ENCODE measurements around the gene CYTL1.
A peak's percentile ranks its signal among the peaks of the same experiment; 100 is the strongest.

CYTL1 gene

GRCh38 chr4:4981827-4982226 is 37.4 kb downstream of the CYTL1 start:
- no peaks in the 10 kb centered on the region for H3K36me3 Mint-ChIP-seq (ENCODE audit: low read depth)
- H3K27me3 Mint-ChIP-seq (ENCODE audit: low read depth): peaks cover 6% of the 10 kb centered on the region
- peak overlapping the region in 2 of 3 experiments; percentile 86 to 91 for H3K27ac Mint-ChIP-seq
- H3K9me3 Mint-ChIP-seq: peaks cover 7% of the 10 kb centered on the region
- peaks cover 28% of the 10 kb centered on the region for H3K4me1 Mint-ChIP-seq
- no peak for TF ChIP-seq CTCF (IDR thresholded peaks at IDR 0.05; ENCODE audit: unreplicated experiment in 3 of 3)
- H3K4me3 Mint-ChIP-seq: no peak overlapping the region

GRCh38 chr4:4981427-4981826 is 37.8 kb downstream of the CYTL1 start:
- H3K4me3 Mint-ChIP-seq: no peak overlapping the region
- peaks cover 28% of the 10 kb centered on the region for H3K4me1 Mint-ChIP-seq
- H3K36me3 Mint-ChIP-seq (ENCODE audit: low read depth): no peaks in the 10 kb centered on the region
- H3K27me3 Mint-ChIP-seq (ENCODE audit: low read depth): peaks cover 6% of the 10 kb centered on the region
- TF ChIP-seq CTCF (IDR thresholded peaks at IDR 0.05; ENCODE audit: unreplicated experiment in 3 of 3): no peak
- peak overlapping the region in 2 of 3 experiments; percentile 86 to 91 for H3K27ac Mint-ChIP-seq
- peaks cover 8% of the 10 kb centered on the region for H3K9me3 Mint-ChIP-seq

DNA sequence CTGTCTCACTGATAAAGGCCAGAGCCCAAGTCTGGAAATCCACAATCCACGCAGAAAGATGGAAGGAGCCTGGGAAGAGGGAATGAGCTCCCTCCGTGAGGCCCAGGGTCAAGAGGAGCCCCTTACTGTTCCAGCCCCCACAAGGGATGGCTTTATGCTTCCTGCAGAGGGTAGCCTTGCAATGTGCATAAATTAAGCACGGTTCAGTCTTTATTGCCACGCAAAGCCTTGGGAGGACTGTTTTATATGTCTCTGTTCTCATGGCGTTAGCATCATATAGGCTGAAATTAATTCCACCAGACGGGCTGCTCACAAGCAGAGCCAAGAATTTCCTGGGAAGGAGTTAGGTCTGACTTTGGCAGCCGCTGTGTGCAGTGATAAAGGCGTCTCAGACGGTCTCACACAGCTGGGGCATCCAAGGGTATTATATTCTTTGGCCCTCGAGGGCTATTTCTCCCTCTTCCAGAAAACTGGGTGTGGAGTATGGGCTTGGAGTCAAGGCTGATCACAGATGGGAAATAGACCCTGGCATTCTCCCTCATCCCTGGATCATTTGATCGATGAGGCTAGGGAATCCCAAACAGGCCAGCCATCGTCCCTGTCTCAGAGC is 38.5 kb downstream of the CYTL1 start:
- Mint-ChIP-seq H3K4me3 (no peak overlapping the region), H3K9me3 (peaks cover 11% of the 10 kb centered on the region), H3K4me1 (peaks cover 28% of the 10 kb centered on the region), H3K27ac (peak overlapping the region in 2 of 3 experiments; percentile 86 to 91), H3K36me3 (ENCODE audit: low read depth) (no peaks in the 10 kb centered on the region), H3K27me3 (ENCODE audit: low read depth) (peaks cover 6% of the 10 kb centered on the region)
- TF ChIP-seq CTCF (IDR thresholded peaks at IDR 0.05; ENCODE audit: unreplicated experiment in 3 of 3): no peak

DNA sequence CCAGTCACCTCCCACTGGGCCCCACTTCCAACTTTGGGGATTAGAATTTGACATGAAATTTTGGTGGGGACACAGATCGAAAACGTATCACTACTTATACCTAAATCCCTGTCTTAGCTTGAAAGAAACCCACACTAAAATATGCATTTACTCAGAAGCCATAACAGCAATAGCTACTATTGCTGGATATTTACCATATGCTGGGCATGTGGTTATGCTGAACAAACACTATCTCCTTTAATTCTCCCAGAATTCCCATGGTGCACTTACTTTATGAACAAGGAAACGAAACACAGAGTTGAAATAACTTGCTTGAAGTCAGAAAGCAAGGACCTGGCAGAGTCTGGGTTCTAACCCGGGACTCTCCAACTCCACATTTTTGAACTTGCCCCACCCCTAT is 39.3 kb downstream of the CYTL1 start:
- H3K9me3 Mint-ChIP-seq: peaks cover 17% of the 10 kb centered on the region
- H3K27ac Mint-ChIP-seq: peak overlapping the region in 2 of 3 experiments; percentile 86 to 91
- H3K4me1 Mint-ChIP-seq: peaks cover 27% of the 10 kb centered on the region
- H3K36me3 Mint-ChIP-seq (ENCODE audit: low read depth): no peaks in the 10 kb centered on the region
- TF ChIP-seq CTCF (IDR thresholded peaks at IDR 0.05; ENCODE audit: unreplicated experiment in 3 of 3): no peak
- no peak overlapping the region for H3K4me3 Mint-ChIP-seq
- peaks cover 11% of the 10 kb centered on the region for H3K27me3 Mint-ChIP-seq (ENCODE audit: low read depth)

DNA sequence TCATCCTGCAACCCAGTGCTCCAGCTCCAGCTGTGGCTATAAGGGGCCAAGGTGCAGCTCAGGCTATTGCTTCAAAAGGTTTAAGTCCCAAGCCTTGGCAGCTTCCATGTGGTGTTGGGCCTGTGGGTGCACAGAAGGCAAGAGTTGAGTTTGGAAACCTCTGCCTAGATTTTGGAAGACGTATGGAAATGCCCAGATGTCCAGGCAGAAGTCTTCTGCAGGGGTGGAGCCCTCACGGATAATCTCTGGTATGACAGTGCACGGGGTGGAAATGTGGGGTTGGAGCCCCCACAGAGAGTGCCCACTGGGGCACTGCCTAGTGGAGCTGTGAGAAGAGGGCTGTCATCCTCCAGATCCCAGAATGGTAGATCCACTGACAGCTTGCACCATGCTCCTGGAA is 44.5 kb downstream of the CYTL1 start:
- Mint-ChIP-seq H3K4me1 (no peaks in the 10 kb centered on the region), H3K27ac (no peak overlapping the region), H3K4me3 (no peak overlapping the region), H3K9me3 (peaks cover 26% of the 10 kb centered on the region), H3K27me3 (ENCODE audit: low read depth) (peaks cover 24% of the 10 kb centered on the region), H3K36me3 (ENCODE audit: low read depth) (no peaks in the 10 kb centered on the region)
- no peak for TF ChIP-seq CTCF (IDR thresholded peaks at IDR 0.05; ENCODE audit: unreplicated experiment in 3 of 3)

DNA sequence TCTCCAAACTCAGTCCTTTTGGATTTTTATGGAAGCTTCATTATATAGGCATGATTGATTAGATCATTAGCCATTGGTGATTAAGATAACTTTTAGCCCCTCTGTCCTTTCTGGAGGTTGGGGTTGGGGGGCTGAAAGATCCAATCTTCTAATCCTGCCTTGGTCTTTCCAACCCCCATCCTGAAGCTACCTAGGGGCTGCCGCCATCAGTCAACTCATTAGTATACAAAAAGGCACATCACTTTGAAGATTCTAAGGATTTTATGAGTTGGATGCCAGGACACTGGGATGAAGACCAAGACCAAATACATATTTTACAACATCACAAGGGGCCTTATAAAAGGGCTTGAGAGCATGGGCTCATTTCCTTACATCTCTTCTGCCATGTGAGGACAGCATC is 47.5 kb downstream of the CYTL1 start:
- Mint-ChIP-seq H3K9me3 (peaks cover 18% of the 10 kb centered on the region), H3K36me3 (ENCODE audit: low read depth) (no peaks in the 10 kb centered on the region), H3K4me1 (no peaks in the 10 kb centered on the region), H3K27me3 (ENCODE audit: low read depth) (peaks cover 33% of the 10 kb centered on the region), H3K27ac (no peak overlapping the region), H3K4me3 (no peak overlapping the region)
- no peak for TF ChIP-seq CTCF (IDR thresholded peaks at IDR 0.05; ENCODE audit: unreplicated experiment in 3 of 3)
